GM23248 (cell line): Measurements from ENCODE around the gene RALGPS1. TPM values are rescaled to one million over a fixed set of nuclear protein-coding genes. Genes with fewer than 3 reads are reported as not detected.
A peak's percentile ranks its signal among the peaks of the same experiment; 100 is the strongest.

Source experiments
- DNase-seq: peaks from one replicate; pipeline ENCODE4 v3.0.0-alpha.2; 2015
- H2AFZ ChIP-seq: fragments of 200-600 bp; sonication (generic); 2 replicates; pipeline ENCODE4 v1.6.1; 2016; ENCODE audit warnings: antibody characterized with exemption
- H3F3A ChIP-seq: fragments of 200-600 bp; sonication (generic); 2 replicates; pipeline ENCODE4 v1.6.1; 2016; ENCODE audit warnings: mild to moderate bottlenecking, antibody characterized with exemption, mixed run types; ENCODE audit not compliant: insufficient read depth
- H3K27ac ChIP-seq: fragments of 200-600 bp; sonication (generic); 2 replicates; pipeline ENCODE4 v1.5.1; 2016; ENCODE audit warnings: mild to moderate bottlenecking
- H3K27me3 ChIP-seq: fragments of 200-600 bp; sonication (generic); replicated peaks from 2 replicates; pipeline ENCODE4 v1.6.1; 2016; ENCODE audit warnings: mild to moderate bottlenecking; ENCODE audit not compliant: insufficient read depth
- H3K36me3 ChIP-seq: fragments of 200-600 bp; sonication (generic); 2 replicates; pipeline ENCODE4 v1.6.1; 2016; ENCODE audit warnings: low read depth, mild to moderate bottlenecking
- H3K4me1 ChIP-seq: fragments of 200-600 bp; sonication (generic); 2 replicates; pipeline ENCODE4 v1.6.1; 2016; ENCODE audit warnings: mild to moderate bottlenecking; ENCODE audit not compliant: insufficient read depth
- H3K4me2 ChIP-seq: fragments of 200-600 bp; sonication (generic); one replicate; pipeline ENCODE4 v1.6.1; 2016; ENCODE audit warnings: mild to moderate bottlenecking; ENCODE audit not compliant: unreplicated experiment
- H3K4me3 ChIP-seq: fragments of 200-600 bp; sonication (generic); 2 replicates; pipeline ENCODE4 v1.5.1; 2016; ENCODE audit warnings: mild to moderate bottlenecking
- H3K79me2 ChIP-seq: fragments of 200-600 bp; sonication (generic); 2 replicates; pipeline ENCODE4 v1.6.1; 2016; ENCODE audit warnings: mild to moderate bottlenecking; ENCODE audit not compliant: insufficient read depth
- H3K9ac ChIP-seq: fragments of 200-600 bp; sonication (generic); 2 replicates; pipeline ENCODE4 v1.6.1; 2016; ENCODE audit warnings: mild to moderate bottlenecking
- H3K9me2 ChIP-seq: fragments of 200-600 bp; sonication (generic); 2 replicates; pipeline ENCODE4 v1.6.1; 2016; ENCODE audit warnings: mixed run types, mild to moderate bottlenecking, moderate library complexity; ENCODE audit not compliant: insufficient read depth
- H3K9me3 ChIP-seq: fragments of 200-600 bp; sonication (generic); one replicate; pipeline ENCODE4 v1.6.1; 2017; ENCODE audit warnings: low read depth
- H4K20me1 ChIP-seq: fragments of 200-600 bp; sonication (generic); 2 replicates; pipeline ENCODE4 v1.6.0; 2016; ENCODE audit not compliant: insufficient read depth
- EZH2 ChIP-seq: fragments of 200-600 bp; sonication (generic); IDR thresholded peaks from 2 replicates; pipeline ENCODE4 v1.6.1; 2018; ENCODE audit warnings: antibody characterized with exemption, mild to moderate bottlenecking; ENCODE audit not compliant: insufficient read depth, poor library complexity, severe bottlenecking
- EZH2phosphoT487 ChIP-seq: fragments of 200-600 bp; sonication (generic); IDR thresholded peaks from 2 replicates; pipeline ENCODE4 v1.6.1; 2018; ENCODE audit warnings: antibody characterized with exemption, moderate library complexity, mild to moderate bottlenecking, low read depth; ENCODE audit not compliant: insufficient read depth
- WGBS, 2 experiments: methylation state at CpG; one replicate each; pipeline ENCODE4 v1.1.6; 2015 to 2017; ENCODE audit warnings: low lambda C conversion rate in 2 of 2, low coverage in 1 of 2; ENCODE audit errors: missing lambda C conversion rate in 2 of 2; 5-methylcytosine and 5-hydroxymethylcytosine counted together
- in situ Hi-C: fragments of 300-500 bp; cut with MboI; formaldehyde crosslinking; loops from 2 replicates; pipeline ENCODE4 v1.15.0; 2020
- polyA plus RNA-seq: library from polyadenylated mRNA; unstranded; fragments of >200 nt; fragmentation: Nextera tagmentation; extraction: Ambion mirVana; gene quantifications from 2 replicates; pipeline ENCODE4 v1.2.1, GENCODE V29; 2016
- total RNA-seq: library from RNA; depleted of rRNA; stranded (reverse); fragments of >200 nt; shearing (Covaris generic); gene quantifications from 2 replicates; pipeline ENCODE4 v1.2.3, GENCODE V29; 2014

Gene RALGPS1
- total and polyA plus RNA-seq, 2 experiments from 2014 or later: 0.54 to 1.8 TPM

GRCh38 chr9:126953041-126953809, 38.6 kb downstream of the RALGPS1 start:
- 64 to 71% methylated on average over 8 of the region's 8 CpGs for WGBS, 2 experiments
- no peaks in the 10 kb centered on the region for H3K36me3 ChIP-seq
- H3K9me3 ChIP-seq: no peaks in the 10 kb centered on the region
- H2AFZ ChIP-seq: no peak overlapping the region
- H3K79me2 ChIP-seq: no peaks in the 10 kb centered on the region
- peak; percentile 24 for DNase-seq
- no peak overlapping the region for H3K27ac ChIP-seq
- H4K20me1 ChIP-seq: no peaks in the 10 kb centered on the region
- no peak overlapping the region for H3K4me3 ChIP-seq
- no peaks in the 10 kb centered on the region for H3F3A ChIP-seq
- no peaks in the 10 kb centered on the region for H3K9me2 ChIP-seq
- H3K9ac ChIP-seq: no peak overlapping the region
- TF ChIP-seq EZH2 (no peak), EZH2phosphoT487 (no peak)
- H3K4me2 ChIP-seq: no peak overlapping the region
- H3K27me3 ChIP-seq: no peaks in the 10 kb centered on the region
- H3K4me1 ChIP-seq: peaks cover 9% of the 10 kb centered on the region
- in situ Hi-C loops: no loop called here

GRCh38 chr9:126955811-126956210, 41.2 kb downstream of the RALGPS1 start:
- in situ Hi-C loops: no loop called here
- H3K36me3 ChIP-seq: no peaks in the 10 kb centered on the region

DNA sequence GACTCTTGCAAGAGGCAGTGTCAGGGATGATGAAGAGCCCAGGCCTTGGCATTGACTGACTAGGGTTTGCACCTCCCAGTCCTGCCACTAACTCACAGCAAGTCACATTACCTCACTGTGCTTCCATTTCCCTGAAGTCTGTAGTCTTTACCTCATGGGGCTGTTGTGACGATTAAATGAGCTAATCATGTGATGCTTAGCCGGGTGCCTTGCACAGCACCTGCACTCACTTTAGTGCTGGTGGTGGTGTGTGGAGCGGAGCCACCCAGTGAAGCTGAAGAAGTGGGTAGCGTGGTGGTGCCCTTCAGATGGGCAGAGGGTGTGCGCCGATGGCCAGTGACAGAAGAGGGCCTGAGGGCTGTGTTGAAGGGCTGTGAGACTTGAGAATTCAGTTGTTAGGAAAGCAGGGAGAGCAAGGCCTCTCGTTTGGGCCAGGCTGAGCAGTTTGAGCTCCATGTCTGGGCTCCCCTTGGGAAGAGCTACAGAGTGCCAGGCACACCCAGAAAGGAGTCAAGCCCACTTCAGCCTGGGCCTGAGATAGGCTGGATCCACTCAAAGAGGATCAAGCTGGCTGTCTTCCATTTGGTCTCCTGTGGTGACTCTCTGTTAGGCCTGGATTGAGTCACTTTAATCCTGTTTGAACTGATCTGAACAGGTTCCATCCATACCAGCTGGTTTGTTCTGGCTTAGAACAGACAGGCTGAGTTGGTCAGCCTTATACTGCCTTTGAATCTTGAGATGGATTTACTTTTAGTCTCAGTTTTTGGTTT, 42.5 kb downstream of the RALGPS1 start:
- H2AFZ ChIP-seq: peak overlapping the region; percentile 22; the same call in 1 of the 2 replicates
- peaks cover 9% of the 10 kb centered on the region for H3K4me1 ChIP-seq
- DNase-seq: peak; percentile 77
- no peaks in the 10 kb centered on the region for H3K36me3 ChIP-seq
- no peak overlapping the region for H3K4me3 ChIP-seq
- H3F3A ChIP-seq: no peaks in the 10 kb centered on the region
- H3K9me2 ChIP-seq: no peaks in the 10 kb centered on the region
- WGBS, 2 experiments: 86 to 87% methylated on average over 7 of the region's 7 CpGs
- peak overlapping the region; percentile 42 for H3K27ac ChIP-seq
- TF ChIP-seq EZH2 (no peak), EZH2phosphoT487 (no peak)
- H3K27me3 ChIP-seq: no peaks in the 10 kb centered on the region
- no peaks in the 10 kb centered on the region for H3K79me2 ChIP-seq
- in situ Hi-C loops: no loop called here
- no peaks in the 10 kb centered on the region for H4K20me1 ChIP-seq
- H3K4me2 ChIP-seq: no peak overlapping the region
- H3K9me3 ChIP-seq: no peaks in the 10 kb centered on the region
- peak overlapping the region; percentile 15; the same call in 1 of the 2 replicates for H3K9ac ChIP-seq

More at GRCh38 chr9:126955811-126956210, 41.2 kb downstream of the RALGPS1 start:
- WGBS, 2 experiments: 83 to 87% methylated on average over 5 of the region's 5 CpGs
- no peak for DNase-seq
- no peak for TF ChIP-seq EZH2
- no peaks in the 10 kb centered on the region for H3K79me2 ChIP-seq
- H3K4me3 ChIP-seq: no peak overlapping the region
- no peaks in the 10 kb centered on the region for H3K27me3 ChIP-seq
- no peaks in the 10 kb centered on the region for H4K20me1 ChIP-seq
- H2AFZ ChIP-seq: no peak overlapping the region
- H3K27ac ChIP-seq: no peak overlapping the region
- no peak overlapping the region for H3K9ac ChIP-seq
- no peaks in the 10 kb centered on the region for H3F3A ChIP-seq
- H3K4me1 ChIP-seq: peaks cover 9% of the 10 kb centered on the region
- no peaks in the 10 kb centered on the region for H3K9me3 ChIP-seq
- H3K4me2 ChIP-seq: no peak overlapping the region
- H3K9me2 ChIP-seq: no peaks in the 10 kb centered on the region

GRCh38 chr9:126957687-126958053, 43.1 kb downstream of the RALGPS1 start:
- peak; percentile 59 for DNase-seq
- 71 to 72% methylated on average over 3 of the region's 3 CpGs for WGBS, 2 experiments
- H3K4me1 ChIP-seq: peaks cover 9% of the 10 kb centered on the region

More at GRCh38 chr9:126957687-126958053, 43.1 kb downstream of the RALGPS1 start:
- in situ Hi-C loops: no loop called here
- Histone ChIP-seq H3K4me2 (no peak overlapping the region), H3K27me3 (no peaks in the 10 kb centered on the region), H3K9me3 (no peaks in the 10 kb centered on the region), H3K79me2 (no peaks in the 10 kb centered on the region), H2AFZ (peak overlapping the region; percentile 22; the same call in 1 of the 2 replicates), H3K9ac (peak overlapping the region; percentile 15; the same call in 1 of the 2 replicates), H4K20me1 (no peaks in the 10 kb centered on the region), H3K36me3 (no peaks in the 10 kb centered on the region), H3F3A (no peaks in the 10 kb centered on the region), H3K27ac (peak overlapping the region; percentile 42), H3K4me3 (no peak overlapping the region), H3K9me2 (no peaks in the 10 kb centered on the region)
- TF ChIP-seq EZH2phosphoT487: no peak
- no peak for TF ChIP-seq EZH2
